ENCODE data around the gene TMEM17.

TMEM17 gene

DNA sequence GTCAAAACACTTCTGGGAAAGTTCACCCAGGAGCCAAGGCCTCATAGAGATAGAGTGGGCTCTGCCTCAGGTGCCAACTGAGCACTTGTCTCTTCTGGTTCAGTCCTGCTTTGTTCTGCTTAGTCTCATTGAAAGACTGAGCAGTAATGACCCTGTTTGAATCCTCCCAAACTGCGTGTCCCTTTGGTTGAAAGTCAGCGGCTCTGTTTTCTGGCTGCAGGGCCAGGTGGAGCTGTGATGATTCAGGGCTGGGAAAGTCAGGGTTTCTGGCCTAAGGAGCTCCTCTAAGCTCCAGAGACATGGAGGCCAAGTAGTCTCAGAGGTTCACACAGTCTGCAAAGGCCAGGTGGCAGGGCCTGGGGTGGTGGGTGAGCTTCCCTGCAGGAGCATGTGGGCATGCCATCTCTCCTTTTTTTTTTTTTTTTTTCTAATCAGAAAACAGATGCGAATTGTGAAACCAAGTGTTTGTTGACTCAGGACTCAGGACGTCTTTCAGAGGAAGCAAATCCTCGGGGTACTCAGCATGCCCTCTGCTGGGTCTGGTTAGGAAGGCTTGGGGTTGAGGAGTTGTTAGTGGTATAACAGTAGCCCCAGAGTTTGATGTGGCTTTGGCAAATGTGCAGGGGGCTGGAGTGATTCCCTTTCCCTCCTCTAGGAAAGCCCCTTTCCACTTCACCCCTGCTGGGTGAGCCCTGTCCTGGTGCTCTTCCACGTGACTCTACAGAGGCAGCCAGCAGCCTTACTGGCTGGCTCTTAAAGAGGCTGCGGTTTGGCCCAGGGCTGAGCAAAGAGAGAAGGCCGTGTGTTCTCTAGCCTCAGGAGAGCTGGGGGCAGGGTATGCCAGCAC is 38.3 kb downstream of the TMEM17 start:
- Mint-ChIP-seq H3K9me3 (no peaks in the 10 kb centered on the region), H3K4me1 (peaks cover 41% of the 10 kb centered on the region), H3K27me3 (ENCODE audit: low read depth, poor library complexity) (peaks cover 11% of the 10 kb centered on the region), H3K27ac (no peak overlapping the region), H3K4me3 (no peak overlapping the region), H3K36me3 (ENCODE audit: low read depth) (no peaks in the 10 kb centered on the region)
- TF ChIP-seq, protein P1, sequence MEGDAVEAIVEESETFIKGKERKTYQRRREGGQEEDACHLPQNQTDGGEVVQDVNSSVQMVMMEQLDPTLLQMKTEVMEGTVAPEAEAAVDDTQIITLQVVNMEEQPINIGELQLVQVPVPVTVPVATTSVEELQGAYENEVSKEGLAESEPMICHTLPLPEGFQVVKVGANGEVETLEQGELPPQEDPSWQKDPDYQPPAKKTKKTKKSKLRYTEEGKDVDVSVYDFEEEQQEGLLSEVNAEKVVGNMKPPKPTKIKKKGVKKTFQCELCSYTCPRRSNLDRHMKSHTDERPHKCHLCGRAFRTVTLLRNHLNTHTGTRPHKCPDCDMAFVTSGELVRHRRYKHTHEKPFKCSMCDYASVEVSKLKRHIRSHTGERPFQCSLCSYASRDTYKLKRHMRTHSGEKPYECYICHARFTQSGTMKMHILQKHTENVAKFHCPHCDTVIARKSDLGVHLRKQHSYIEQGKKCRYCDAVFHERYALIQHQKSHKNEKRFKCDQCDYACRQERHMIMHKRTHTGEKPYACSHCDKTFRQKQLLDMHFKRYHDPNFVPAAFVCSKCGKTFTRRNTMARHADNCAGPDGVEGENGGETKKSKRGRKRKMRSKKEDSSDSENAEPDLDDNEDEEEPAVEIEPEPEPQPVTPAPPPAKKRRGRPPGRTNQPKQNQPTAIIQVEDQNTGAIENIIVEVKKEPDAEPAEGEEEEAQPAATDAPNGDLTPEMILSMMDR (IDR thresholded peaks at IDR 0.05): no peak
- no peak for DNase-seq

DNA sequence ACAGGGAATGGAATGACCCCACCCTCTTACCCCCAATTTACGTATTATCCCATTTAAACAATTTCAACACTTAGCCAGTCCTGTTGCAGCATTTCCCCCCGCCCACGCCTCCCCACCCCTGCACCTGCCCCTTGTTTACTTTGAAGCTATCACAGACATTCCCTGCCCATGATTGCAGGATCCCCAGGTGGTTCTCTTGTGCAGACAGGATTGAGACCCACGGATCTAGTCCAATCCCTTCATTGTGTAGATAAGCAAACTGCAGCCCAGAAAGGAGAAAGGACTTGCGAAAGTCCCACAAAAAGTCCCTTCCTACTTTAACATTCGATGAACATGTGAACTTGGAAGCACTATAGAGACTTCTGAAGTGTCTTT is 38.9 kb downstream of the TMEM17 start:
- Mint-ChIP-seq H3K27me3 (ENCODE audit: low read depth, poor library complexity) (peaks cover 12% of the 10 kb centered on the region), H3K4me3 (no peak overlapping the region), H3K4me1 (peaks cover 42% of the 10 kb centered on the region), H3K27ac (no peak overlapping the region), H3K9me3 (no peaks in the 10 kb centered on the region), H3K36me3 (ENCODE audit: low read depth) (no peaks in the 10 kb centered on the region)
- DNase-seq: no peak
- TF ChIP-seq, protein P1 (IDR thresholded peaks at IDR 0.05): no peak

DNA sequence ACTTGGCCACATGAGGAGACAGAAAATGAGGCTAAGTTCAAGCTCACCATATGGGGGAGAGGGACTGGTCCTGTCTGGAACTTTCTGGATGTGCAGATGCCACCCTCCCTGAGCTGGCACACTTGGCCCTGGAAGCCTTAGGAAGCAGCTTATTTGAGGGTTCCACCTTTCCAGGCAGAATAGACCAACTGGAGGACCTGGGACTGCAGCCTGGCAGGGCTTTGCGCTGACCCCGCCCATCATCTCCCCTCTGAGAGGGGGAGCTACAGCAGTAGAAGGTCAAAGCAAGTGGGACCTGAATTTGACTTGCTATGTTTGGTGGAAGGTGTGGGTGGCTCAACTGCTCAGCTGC is 39.5 kb downstream of the TMEM17 start:
- H3K36me3 Mint-ChIP-seq (ENCODE audit: low read depth): no peaks in the 10 kb centered on the region
- H3K27ac Mint-ChIP-seq: no peak overlapping the region
- H3K4me3 Mint-ChIP-seq: no peak overlapping the region
- TF ChIP-seq, protein P1 (IDR thresholded peaks at IDR 0.05): no peak
- no peaks in the 10 kb centered on the region for H3K9me3 Mint-ChIP-seq
- no peak for DNase-seq
- H3K4me1 Mint-ChIP-seq: peaks cover 42% of the 10 kb centered on the region
- H3K27me3 Mint-ChIP-seq (ENCODE audit: low read depth, poor library complexity): peaks cover 12% of the 10 kb centered on the region

DNA sequence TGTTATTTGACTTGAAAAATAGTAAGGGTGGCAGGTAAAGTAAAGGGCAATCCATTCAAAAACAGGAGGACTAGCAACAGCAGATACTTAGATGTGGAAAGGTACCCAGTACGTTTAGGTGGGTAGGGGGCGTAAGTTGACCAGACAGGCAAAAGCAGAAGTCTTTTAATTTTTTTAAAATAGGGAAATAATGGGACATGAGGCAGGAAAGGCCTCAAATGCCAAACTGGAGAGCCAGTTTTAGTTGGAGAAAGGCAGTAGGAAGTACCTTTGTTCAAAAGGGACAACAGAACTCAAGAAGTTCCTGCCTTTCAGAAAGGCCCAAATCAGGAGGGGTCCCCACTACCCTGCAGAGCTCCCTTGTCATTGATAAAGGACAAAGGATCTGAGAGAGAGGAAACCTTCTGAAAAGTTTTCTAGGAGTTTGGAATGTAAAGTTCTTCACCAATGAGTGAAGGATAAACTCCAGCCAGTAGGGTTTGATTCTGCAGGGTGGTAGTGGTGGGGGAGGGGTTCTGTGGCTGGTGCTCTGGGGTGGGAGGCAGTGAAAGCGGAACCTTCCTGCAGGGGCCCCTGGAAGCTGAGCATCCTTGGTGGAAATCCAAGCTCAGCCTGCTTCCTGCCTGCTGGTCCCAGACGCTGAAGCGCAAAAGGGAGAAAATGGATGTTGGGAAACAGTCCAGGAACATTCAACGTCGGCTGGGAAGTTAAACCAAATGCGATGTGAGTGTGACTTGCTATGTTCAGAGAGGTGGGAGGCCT is 40.1 kb downstream of the TMEM17 start:
- Mint-ChIP-seq H3K4me3 (no peak overlapping the region), H3K4me1 (peaks cover 42% of the 10 kb centered on the region), H3K36me3 (ENCODE audit: low read depth) (no peaks in the 10 kb centered on the region), H3K27me3 (ENCODE audit: low read depth, poor library complexity) (peaks cover 12% of the 10 kb centered on the region), H3K9me3 (no peaks in the 10 kb centered on the region), H3K27ac (no peak overlapping the region)
- no peak for DNase-seq
- TF ChIP-seq, protein P1 (IDR thresholded peaks at IDR 0.05): no peak

DNA sequence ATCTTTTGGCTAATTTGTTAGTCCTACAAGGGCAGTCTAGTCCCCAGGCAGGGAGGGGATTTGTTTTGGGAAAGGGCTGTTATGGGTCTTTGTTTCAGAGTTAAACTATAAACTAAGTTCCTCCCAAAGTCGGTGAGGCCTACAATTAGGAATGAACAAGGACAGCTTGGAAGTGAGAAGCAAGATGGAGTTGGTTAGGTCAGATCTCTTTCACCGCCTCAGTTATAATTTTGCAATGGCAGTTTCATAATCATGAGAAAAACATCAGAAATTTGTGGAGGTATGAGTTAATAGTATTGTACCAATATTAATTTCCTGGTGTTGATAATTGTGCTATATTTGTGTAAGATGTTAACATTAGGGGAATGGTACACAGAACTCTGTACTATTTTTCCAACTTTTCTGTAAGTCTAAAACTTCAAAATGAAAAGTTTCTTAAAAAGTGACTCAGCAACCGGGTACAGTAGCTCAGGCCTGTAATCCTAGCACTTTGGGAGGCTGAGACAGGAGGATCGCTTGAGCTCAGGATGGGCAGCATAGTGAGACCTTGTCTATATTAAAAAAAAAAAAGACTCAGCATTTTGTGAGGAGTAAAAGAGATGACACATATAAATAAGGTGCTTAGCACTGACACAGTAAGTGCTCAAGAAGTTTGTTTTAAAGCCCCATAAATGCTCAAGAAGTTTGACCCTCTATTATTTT is 40.8 kb downstream of the TMEM17 start:
- no peak overlapping the region for H3K27ac Mint-ChIP-seq
- no peaks in the 10 kb centered on the region for H3K36me3 Mint-ChIP-seq (ENCODE audit: low read depth)
- H3K27me3 Mint-ChIP-seq (ENCODE audit: low read depth, poor library complexity): peaks cover 12% of the 10 kb centered on the region
- H3K4me1 Mint-ChIP-seq: peaks cover 49% of the 10 kb centered on the region
- no peak for DNase-seq
- no peaks in the 10 kb centered on the region for H3K9me3 Mint-ChIP-seq
- no peak overlapping the region for H3K4me3 Mint-ChIP-seq
- TF ChIP-seq, protein P1 (IDR thresholded peaks at IDR 0.05): no peak
